H1 (cell line): ENCODE data around the gene AGBL4. TPM values are rescaled to one million over a fixed set of nuclear protein-coding genes. Genes with fewer than 3 reads are reported as not detected.

Experiments used
- CTCF ChIA-PET: fragments of 300-600 bp; sonication (Branson Sonifier 250); formaldehyde crosslinking; loops from one replicate; lab custom pipeline; 2021; ENCODE audit not compliant: partially characterized antibody; lab: Charles Lee
- POLR2A ChIA-PET: fragments of 300-600 bp; sonication (Branson Sonifier 250); formaldehyde crosslinking; loops from one replicate; lab custom pipeline; 2021; ENCODE audit warnings: inconsistent platforms; ENCODE audit not compliant: partially characterized antibody; lab: Charles Lee
- DNase-seq, 2 experiments: peaks; one replicate each; pipeline versions ENCODE4 v3.0.0 to v3.0.0-alpha.2; 2010 to 2022; ENCODE audit warnings: low spot score in 2 of 2, low read depth in 1 of 2, mixed read lengths in 1 of 2
- FAIRE-seq: peaks from 2 replicates; lab custom pipeline; 2011; peaks lifted over from hg19 to GRCh38; lab: Jason Lieb, UNC
- H2AFZ ChIP-seq: 2 replicates; pipeline ENCODE4 v1.8.1; 2012; ENCODE audit warnings: low read length, inconsistent platforms
- H2AK5ac ChIP-seq: 2 replicates; pipeline ENCODE4 v1.6.1; 2013; ENCODE audit warnings: low read depth, low read length
- H2BK120ac ChIP-seq: replicated peaks from 2 replicates; pipeline ENCODE3; 2013; ENCODE audit warnings: low read depth, low read length, inconsistent platforms
- H2BK12ac ChIP-seq: 2 replicates; pipeline ENCODE4 v1.6.1; 2013; ENCODE audit warnings: low read depth, low read length
- H2BK15ac ChIP-seq: 2 replicates; pipeline ENCODE4 v1.6.1; 2013; ENCODE audit warnings: low read length
- H2BK20ac ChIP-seq: 2 replicates; pipeline ENCODE4 v1.6.1; 2013; ENCODE audit warnings: low read length
- H2BK5ac ChIP-seq: 2 replicates; pipeline ENCODE4 v1.6.1; 2013; ENCODE audit warnings: low read depth, low read length
- H3K14ac ChIP-seq: 2 replicates; pipeline ENCODE4 v1.6.1; 2013; ENCODE audit warnings: inconsistent platforms; ENCODE audit not compliant: insufficient read length
- H3K18ac ChIP-seq: 2 replicates; pipeline ENCODE4 v1.6.1; 2013; ENCODE audit warnings: low read length; ENCODE audit errors: extremely low read depth
- H3K23ac ChIP-seq: 2 replicates; pipeline ENCODE4 v1.6.1; 2013; ENCODE audit warnings: inconsistent platforms; ENCODE audit not compliant: insufficient read length
- H3K23me2 ChIP-seq: 2 replicates; pipeline ENCODE4 v1.6.1; 2013; ENCODE audit warnings: low read depth, low read length
- H3K27ac ChIP-seq: 2 replicates; pipeline ENCODE4 v1.6.1; 2011; ENCODE audit warnings: low read depth, low read length, inconsistent platforms
- H3K27me3 ChIP-seq, 4 experiments: replicated peaks in 1 of 4; 1 replicate in 1 of 4; 2 replicates in 3 of 4; pipeline versions ENCODE4 v1.6.1 to v1.8.1; 2011 to 2013; ENCODE audit warnings: low read length in 3 of 4, mild to moderate bottlenecking in 3 of 4, inconsistent platforms in 2 of 4, mixed read lengths in 2 of 4, moderate library complexity in 1 of 4; ENCODE audit not compliant: control insufficient read depth in 3 of 4, insufficient read depth in 3 of 4; ENCODE audit errors: extremely low read depth in 1 of 4
- H3K36me3 ChIP-seq, 4 experiments: 2 replicates each; pipeline versions ENCODE4 v1.6.1 to v1.8.1; 2011 to 2013; ENCODE audit warnings: mild to moderate bottlenecking in 4 of 4, low read length in 3 of 4, moderate library complexity in 2 of 4, control low read depth in 1 of 4, inconsistent platforms in 1 of 4; ENCODE audit not compliant: insufficient read depth in 4 of 4, control insufficient read depth in 2 of 4
- H3K4ac ChIP-seq: replicated peaks from 2 replicates; pipeline ENCODE3; 2013; ENCODE audit warnings: low read length, low read depth, mixed read lengths, inconsistent platforms; ENCODE audit not compliant: insufficient read length
- H3K4me1 ChIP-seq, 4 experiments: replicated peaks in 1 of 4; 1 replicate in 1 of 4; 2 replicates in 3 of 4; pipeline versions ENCODE4 v1.6.1 to v1.8.1; 2011 to 2013; ENCODE audit warnings: low read length in 3 of 4, inconsistent platforms in 2 of 4, mixed read lengths in 1 of 4; ENCODE audit not compliant: insufficient read depth in 4 of 4, control insufficient read depth in 3 of 4
- H3K4me2 ChIP-seq, 2 experiments: 2 replicates each; pipeline versions ENCODE4 v1.6.1 to v1.8.1; 2011 to 2013; ENCODE audit warnings: low read depth in 2 of 2, low read length in 2 of 2, control low read depth in 1 of 2, inconsistent platforms in 1 of 2, mild to moderate bottlenecking in 1 of 2; ENCODE audit not compliant: insufficient read depth in 1 of 2
- H3K4me3 ChIP-seq, 4 experiments: fragments of 200-600, 300-600 bp in 1 of 4; sonication (generic), shearing (Covaris generic), sonication (Bioruptor Twin) in 1 of 4; 2 replicates each; pipeline versions ENCODE4 v1.5.1 to v1.8.1; 2011 to 2016; ENCODE audit warnings: low read length in 4 of 4, low read depth in 3 of 4, control low read depth in 2 of 4, inconsistent platforms in 2 of 4, mild to moderate bottlenecking in 2 of 4, mixed read lengths in 1 of 4, moderate library complexity in 1 of 4; ENCODE audit not compliant: insufficient read depth in 2 of 4; ENCODE audit errors: extremely low read depth in 1 of 4
- H3K56ac ChIP-seq: replicated peaks from 2 replicates; pipeline ENCODE3; 2013; ENCODE audit warnings: low read depth, mild to moderate bottlenecking, mixed read lengths, low read length, inconsistent platforms; ENCODE audit not compliant: insufficient read length
- H3K79me1 ChIP-seq: 2 replicates; pipeline ENCODE4 v1.6.1; 2013; ENCODE audit warnings: low read depth, low read length, control low read depth
- H3K79me2 ChIP-seq, 2 experiments: 2 replicates each; pipeline versions ENCODE4 v1.6.1 to v1.8.1; 2012 to 2013; ENCODE audit warnings: low read length in 2 of 2, mild to moderate bottlenecking in 2 of 2, inconsistent platforms in 1 of 2; ENCODE audit not compliant: insufficient read depth in 2 of 2, control insufficient read depth in 1 of 2
- H3K9ac ChIP-seq, 4 experiments: replicated peaks in 1 of 4; 1 replicate in 1 of 4; 2 replicates in 3 of 4; pipeline versions ENCODE4 v1.6.1 to v1.8.1; 2011 to 2013; ENCODE audit warnings: low read depth in 3 of 4, low read length in 3 of 4, control low read depth in 2 of 4, mild to moderate bottlenecking in 2 of 4, moderate library complexity in 2 of 4, inconsistent platforms in 1 of 4; ENCODE audit errors: extremely low read depth in 1 of 4
- H3K9me3 ChIP-seq, 2 experiments: 2 replicates each; pipeline versions ENCODE4 v1.6.1 to v1.8.1; 2012 to 2013; ENCODE audit warnings: mild to moderate bottlenecking in 2 of 2, moderate library complexity in 2 of 2, control low read depth in 1 of 2, inconsistent platforms in 1 of 2, low read depth in 1 of 2, low read length in 1 of 2, mixed read lengths in 1 of 2; ENCODE audit not compliant: insufficient read depth in 2 of 2
- H4K20me1 ChIP-seq, 2 experiments: replicated peaks in 1 of 2; 2 replicates each; pipeline versions ENCODE3 to v1.8.1; 2011 to 2013; ENCODE audit warnings: inconsistent platforms in 2 of 2, low read length in 2 of 2, mild to moderate bottlenecking in 1 of 2; ENCODE audit not compliant: insufficient read depth in 2 of 2, control insufficient read depth in 1 of 2
- H4K5ac ChIP-seq: 2 replicates; pipeline ENCODE4 v1.6.1; 2013; ENCODE audit warnings: low read length, low read depth, mixed read lengths, inconsistent platforms; ENCODE audit not compliant: insufficient read length
- H4K8ac ChIP-seq: 2 replicates; pipeline ENCODE4 v1.8.0; 2013; ENCODE audit warnings: mild to moderate bottlenecking, moderate library complexity, low read length, inconsistent platforms; ENCODE audit not compliant: insufficient read depth; ENCODE audit errors: extremely low read depth
- H4K91ac ChIP-seq: replicated peaks from 2 replicates; pipeline ENCODE3; 2013; ENCODE audit warnings: low read length, mixed read lengths, inconsistent platforms; ENCODE audit not compliant: insufficient read length
- CBX5 ChIP-seq: fragments of 300-800, 300-1000 bp; sonication (generic); IDR thresholded peaks from 2 replicates; pipeline ENCODE4 v1.7.1; 2016; ENCODE audit warnings: antibody characterized with exemption, low read length, low read depth
- EGR1 ChIP-seq: IDR thresholded peaks from 2 replicates; pipeline ENCODE4 v1.6.1; 2011; ENCODE audit warnings: low read depth, low read length, borderline replicate concordance
- KDM4A ChIP-seq: IDR thresholded peaks from one replicate; pipeline ENCODE4 v1.7.1; 2012; ENCODE audit warnings: low read depth, mild to moderate bottlenecking, moderate library complexity, low read length, inconsistent platforms; ENCODE audit not compliant: severe bottlenecking
- MAFK ChIP-seq: IDR thresholded peaks from 2 replicates; pipeline ENCODE4 v1.6.1; 2012; ENCODE audit warnings: low read depth, mild to moderate bottlenecking, improper control_type of control experiment, low read length
- RNF2 ChIP-seq: fragments of 200-900, 300-1000 bp; sonication (generic); IDR thresholded peaks from 2 replicates; pipeline ENCODE4 v1.7.1; 2016; ENCODE audit warnings: borderline replicate concordance, low read depth, mild to moderate bottlenecking, antibody characterized with exemption, low read length; ENCODE audit not compliant: poor library complexity, severe bottlenecking; ENCODE audit errors: missing control alignments
- SP1 ChIP-seq: IDR thresholded peaks from 2 replicates; pipeline ENCODE4 v1.6.1; 2011; ENCODE audit warnings: low read depth, low read length
- TBP ChIP-seq: IDR thresholded peaks from 2 replicates; pipeline ENCODE4 v1.6.1; 2011; ENCODE audit warnings: low read depth, low read length, improper control_type of control experiment
- TCF12 ChIP-seq: IDR thresholded peaks from 2 replicates; pipeline ENCODE4 v1.6.1; 2011; ENCODE audit warnings: low read depth, mild to moderate bottlenecking, low read length
- YY1 ChIP-seq: IDR thresholded peaks from 2 replicates; pipeline ENCODE4 v1.6.1; 2011; ENCODE audit warnings: low read depth, mild to moderate bottlenecking, low read length
- WGBS, 2 experiments: shearing (Covaris generic) in 1 of 2; methylation state at CpG; one replicate each; pipeline versions ENCODE4 v1.1.6 to v1.1.7; 2013 to 2015; ENCODE audit warnings: low lambda C conversion rate in 2 of 2, mixed read lengths in 2 of 2, inconsistent platforms in 1 of 2, low coverage in 1 of 2, missing lambda C conversion rate in 1 of 2; ENCODE audit not compliant: insufficient replicate concordance in 2 of 2, insufficient coverage in 1 of 2, insufficient read length in 1 of 2; ENCODE audit errors: extremely low coverage in 1 of 2, missing lambda C conversion rate in 1 of 2; 5-methylcytosine and 5-hydroxymethylcytosine counted together
- polyA plus RNA-seq, 7 experiments: library from polyadenylated mRNA; depleted of rRNA in 3 of 7; stranded (reverse) in 5 of 7; unstranded in 2 of 7; fragments of >200 nt in 5 of 7; fragments of 200-250 nt in 2 of 7; gene quantifications; 1 replicate in 5 of 7; 2 replicates in 1 of 7; 4 replicates in 1 of 7; pipeline versions ENCODE4 v1.2.1 to v1.2.3, GENCODE V29; 2011 to 2013; ENCODE audit warnings: missing spikeins in 2 of 7, mixed read lengths in 2 of 7
- total RNA-seq: library from RNA; stranded (reverse); fragmentation: NEBNext Ultra II Directional; extraction: Animal tissue kit (Norgen Biotek cat#: 25700); gene quantifications from 2 replicates; pipeline ENCODE4 v1.2.1, GENCODE V29; 2021
- TF ChIP-seq, protein P1 (sequence below): IDR thresholded peaks from 2 replicates; pipeline ENCODE4 v1.6.1; 2012; ENCODE audit warnings: inconsistent platforms

The AGBL4 gene
- total and polyA plus RNA-seq, 2 of the 8 experiments (the other 6 are each of a cell fraction or from before 2014, with no cell fraction given), result 0.41 to 0.45 TPM

DNA sequence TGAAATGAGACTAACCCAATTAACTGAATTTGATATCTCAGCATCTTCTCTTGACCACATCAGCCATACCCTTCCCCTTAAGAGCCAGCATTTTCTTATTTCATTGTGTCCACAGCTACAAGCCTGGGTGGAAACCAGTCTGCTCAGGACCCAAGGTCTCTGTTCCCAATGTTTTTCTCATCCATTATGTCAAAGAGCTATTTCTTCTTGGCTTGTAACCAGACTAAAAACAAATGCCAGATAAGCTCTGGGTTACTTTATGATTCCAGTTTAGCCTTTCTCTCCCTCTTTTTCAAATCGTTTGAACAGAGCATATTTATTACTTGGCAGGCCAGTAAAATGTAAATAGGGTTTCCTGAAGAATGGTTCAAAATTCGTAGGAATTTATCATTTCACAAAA is 1442.5 kb downstream of the AGBL4 start:
- 84% methylated on average over 2 of the region's 2 CpGs; no CpG with 5 or more reads in 1 of the 2 experiments for WGBS, 2 experiments
- Histone ChIP-seq H4K20me1 (no peaks in the 10 kb centered on the region), H3K27me3 (no peaks in the 10 kb centered on the region), H3K4me3 (no peak overlapping the region), H2BK15ac (no peak overlapping the region), H2BK5ac (no peak overlapping the region), H2BK20ac (no peak overlapping the region), H3K4me1 (no peaks in the 10 kb centered on the region), H2BK120ac (no peak overlapping the region), H2BK12ac (no peak overlapping the region), H3K9ac (no peak overlapping the region), H3K27ac (no peak overlapping the region), H2AFZ (no peak overlapping the region), H3K14ac (no peak overlapping the region), H4K8ac (no peak overlapping the region), H2AK5ac (no peak overlapping the region), H3K36me3 (no peaks in the 10 kb centered on the region), H3K79me1 (no peaks in the 10 kb centered on the region), H3K23me2 (no peaks in the 10 kb centered on the region; the same call in 1 of the 2 replicates), H3K23ac (no peak overlapping the region), H3K4ac (no peak overlapping the region), H3K79me2 (no peaks in the 10 kb centered on the region), H4K91ac (no peak overlapping the region), H4K5ac (no peak overlapping the region), H3K56ac (no peak overlapping the region), H3K18ac (no peak overlapping the region), H3K4me2 (no peak overlapping the region), H3K9me3 (no peaks in the 10 kb centered on the region)
- ChIA-PET CTCF (interaction anchor here (0.7 to 7.6 kb wide), 11 partner anchors 8 to 199 kb away, joined by 3 to 65 read pairs (median 3); no protein-coding TSS in a partner anchor), POLR2A (interaction anchor here (1.2 kb wide), 1 partner anchor 14 kb away, joined by 3 read pairs; no protein-coding TSS in a partner anchor)
- TF ChIP-seq KDM4A, result no peak
- no peak for TF ChIP-seq EGR1
- no peak for TF ChIP-seq SP1
- TF ChIP-seq, protein P1, sequence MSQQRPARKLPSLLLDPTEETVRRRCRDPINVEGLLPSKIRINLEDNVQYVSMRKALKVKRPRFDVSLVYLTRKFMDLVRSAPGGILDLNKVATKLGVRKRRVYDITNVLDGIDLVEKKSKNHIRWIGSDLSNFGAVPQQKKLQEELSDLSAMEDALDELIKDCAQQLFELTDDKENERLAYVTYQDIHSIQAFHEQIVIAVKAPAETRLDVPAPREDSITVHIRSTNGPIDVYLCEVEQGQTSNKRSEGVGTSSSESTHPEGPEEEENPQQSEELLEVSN, result no peak
- no peak for TF ChIP-seq RNF2
- TF ChIP-seq MAFK, result no peak
- TF ChIP-seq TBP, result no peak
- no peak for TF ChIP-seq YY1
- TF ChIP-seq TCF12, result no peak
- no peak for TF ChIP-seq CBX5
- DNase-seq (no peak), FAIRE-seq (no peak)
